ENCODE measurements around the gene UBC.
"Not testable (repeated sequence)": the region's sequence is repeated elsewhere in the genome, so short reads cannot be mapped to it uniquely, and the experiment has no call there.

UBC gene

DNA sequence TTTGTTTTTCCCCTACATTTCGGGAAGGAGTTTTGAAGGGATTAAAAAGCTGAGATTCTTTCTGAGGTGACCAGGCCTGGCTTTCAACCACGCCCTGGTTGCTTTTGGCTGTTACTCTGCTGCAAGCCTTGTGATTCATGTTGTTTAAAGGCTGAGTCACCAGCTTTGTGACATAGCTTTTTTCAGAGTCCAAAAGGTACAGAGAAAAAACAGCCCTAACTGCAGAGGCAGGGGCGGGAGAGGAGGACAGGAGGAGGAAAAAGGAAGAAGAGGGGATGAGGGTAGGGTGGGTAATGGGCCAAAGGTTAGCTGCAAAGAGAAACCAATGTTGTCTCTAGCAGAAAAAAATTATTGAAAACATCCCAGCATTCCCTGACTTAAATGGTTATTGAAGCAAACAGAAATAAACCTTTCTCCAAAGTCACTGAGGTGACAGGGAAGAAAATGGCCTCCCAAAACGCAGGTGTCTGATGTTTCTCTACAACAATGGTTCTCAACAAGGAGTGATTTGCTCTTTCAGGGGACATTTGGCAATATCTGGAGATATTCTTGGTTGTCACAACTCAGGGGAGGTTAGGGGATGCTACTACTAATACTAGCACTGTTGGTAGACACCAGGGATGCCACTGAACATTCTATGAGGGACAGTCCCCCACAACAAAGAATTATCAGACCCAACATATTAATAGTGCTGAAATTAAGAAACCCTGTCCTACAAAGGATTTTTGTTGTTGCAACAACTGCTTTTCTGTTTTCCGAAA, 2.1 kb upstream of the UBC start:
- Histone ChIP-seq H3K27me3 (no peaks in the 10 kb centered on the region), H3K4me3 (peak overlapping the region; percentile 98), H3K36me3 (peaks cover 20% of the 10 kb centered on the region), H3K9ac (peak overlapping the region; percentile 100), H3K27ac (peak overlapping the region; percentile 100), H3K9me3 (no peaks in the 10 kb centered on the region), H4K20me1 (peaks cover 27% of the 10 kb centered on the region), H3K4me2 (peak overlapping the region; percentile 95), H3K4me1 (peaks cover 70% of the 10 kb centered on the region)
- no peak for TF ChIP-seq Cebpa-rat (IDR thresholded peaks at IDR 0.05)

DNA sequence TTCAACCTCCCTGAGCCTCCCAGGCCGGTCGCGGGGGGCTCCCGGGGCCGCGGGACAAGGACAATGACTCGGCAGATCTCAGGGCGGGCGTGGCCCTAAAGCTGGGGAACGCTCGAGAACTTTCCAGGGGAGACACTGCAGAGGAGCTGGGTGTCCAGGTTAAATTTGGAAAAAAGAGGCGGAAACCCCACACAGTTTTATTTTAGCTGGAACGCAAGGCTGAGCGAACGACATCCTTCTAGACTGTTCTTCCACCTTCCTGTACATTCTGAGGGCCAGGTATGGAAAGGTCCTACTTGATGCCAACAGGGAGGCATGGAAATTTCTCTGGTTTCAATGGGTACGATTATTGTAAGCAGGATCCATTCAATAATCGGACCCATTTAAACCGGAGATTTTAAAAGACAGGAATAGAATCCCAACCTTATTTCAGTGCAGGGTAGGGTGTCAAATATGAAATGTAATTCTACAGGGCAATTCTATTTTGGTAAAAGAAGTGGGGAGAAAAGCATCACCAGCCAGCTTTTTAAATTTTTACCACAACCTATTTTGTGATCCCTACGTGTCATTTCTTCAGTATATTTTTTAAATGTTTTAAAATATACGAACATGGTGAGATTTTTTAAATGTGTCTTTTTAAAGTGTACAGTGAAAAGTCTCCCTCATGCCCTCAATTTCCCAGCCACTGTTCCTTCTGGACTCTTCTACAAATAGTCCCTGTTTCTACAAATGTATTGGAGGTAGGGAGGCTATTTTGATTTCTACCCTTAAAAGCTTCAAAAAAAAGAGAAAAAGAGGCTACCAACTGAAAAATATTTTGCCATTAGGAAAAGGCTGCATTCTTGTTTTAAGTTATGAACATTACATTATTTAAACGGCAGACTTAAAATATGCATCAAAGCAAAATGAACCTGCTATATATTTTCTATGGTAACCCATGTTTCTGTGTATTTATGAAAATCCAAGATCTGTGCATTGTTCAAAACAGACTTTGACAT, 1.1 kb upstream of the UBC start:
- no peak for TF ChIP-seq Cebpa-rat (IDR thresholded peaks at IDR 0.05)
- Histone ChIP-seq H3K36me3 (peaks cover 30% of the 10 kb centered on the region), H3K9me3 (no peaks in the 10 kb centered on the region), H3K4me2 (peak overlapping the region; percentile 95), H3K27ac (peak overlapping the region; percentile 100), H4K20me1 (peaks cover 37% of the 10 kb centered on the region), H3K9ac (peak overlapping the region; percentile 100), H3K27me3 (no peaks in the 10 kb centered on the region), H3K4me3 (peak overlapping the region; percentile 98), H3K4me1 (peaks cover 72% of the 10 kb centered on the region)

DNA sequence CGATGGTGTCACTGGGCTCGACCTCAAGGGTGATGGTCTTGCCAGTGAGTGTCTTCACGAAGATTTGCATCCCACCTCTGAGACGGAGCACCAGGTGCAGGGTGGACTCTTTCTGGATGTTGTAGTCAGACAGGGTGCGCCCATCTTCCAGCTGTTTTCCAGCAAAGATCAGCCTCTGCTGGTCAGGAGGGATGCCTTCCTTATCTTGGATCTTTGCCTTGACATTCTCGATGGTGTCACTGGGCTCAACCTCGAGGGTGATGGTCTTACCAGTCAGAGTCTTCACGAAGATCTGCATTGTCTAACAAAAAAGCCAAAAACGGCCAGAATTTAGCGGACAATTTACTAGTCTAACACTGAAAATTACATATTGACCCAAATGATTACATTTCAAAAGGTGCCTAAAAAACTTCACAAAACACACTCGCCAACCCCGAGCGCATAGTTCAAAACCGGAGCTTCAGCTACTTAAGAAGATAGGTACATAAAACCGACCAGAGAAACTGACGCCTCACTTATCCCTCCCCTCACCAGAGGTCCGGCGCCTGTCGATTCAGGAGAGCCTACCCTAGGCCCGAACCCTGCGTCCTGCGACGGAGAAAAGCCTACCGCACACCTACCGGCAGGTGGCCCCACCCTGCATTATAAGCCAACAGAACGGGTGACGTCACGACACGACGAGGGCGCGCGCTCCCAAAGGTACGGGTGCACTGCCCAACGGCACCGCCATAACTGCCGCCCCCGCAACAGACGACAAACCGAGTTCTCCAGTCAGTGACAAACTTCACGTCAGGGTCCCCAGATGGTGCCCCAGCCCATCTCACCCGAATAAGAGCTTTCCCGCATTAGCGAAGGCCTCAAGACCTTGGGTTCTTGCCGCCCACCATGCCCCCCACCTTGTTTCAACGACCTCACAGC, 717 bp downstream of the UBC start:
- no peak for TF ChIP-seq Cebpa-rat (IDR thresholded peaks at IDR 0.05)
- H4K20me1 ChIP-seq = peaks cover 55% of the 10 kb centered on the region
- H3K27me3 ChIP-seq = no peaks in the 10 kb centered on the region
- H3K36me3 ChIP-seq = peaks cover 32% of the 10 kb centered on the region
- peaks cover 60% of the 10 kb centered on the region for H3K4me1 ChIP-seq
- H3K27ac ChIP-seq = peak overlapping the region; percentile 100
- peak overlapping the region; percentile 100 for H3K9ac ChIP-seq
- H3K4me3 ChIP-seq = peak overlapping the region; percentile 98
- H3K4me2 ChIP-seq = peak overlapping the region; percentile 95
- H3K9me3 ChIP-seq = no peaks in the 10 kb centered on the region

DNA sequence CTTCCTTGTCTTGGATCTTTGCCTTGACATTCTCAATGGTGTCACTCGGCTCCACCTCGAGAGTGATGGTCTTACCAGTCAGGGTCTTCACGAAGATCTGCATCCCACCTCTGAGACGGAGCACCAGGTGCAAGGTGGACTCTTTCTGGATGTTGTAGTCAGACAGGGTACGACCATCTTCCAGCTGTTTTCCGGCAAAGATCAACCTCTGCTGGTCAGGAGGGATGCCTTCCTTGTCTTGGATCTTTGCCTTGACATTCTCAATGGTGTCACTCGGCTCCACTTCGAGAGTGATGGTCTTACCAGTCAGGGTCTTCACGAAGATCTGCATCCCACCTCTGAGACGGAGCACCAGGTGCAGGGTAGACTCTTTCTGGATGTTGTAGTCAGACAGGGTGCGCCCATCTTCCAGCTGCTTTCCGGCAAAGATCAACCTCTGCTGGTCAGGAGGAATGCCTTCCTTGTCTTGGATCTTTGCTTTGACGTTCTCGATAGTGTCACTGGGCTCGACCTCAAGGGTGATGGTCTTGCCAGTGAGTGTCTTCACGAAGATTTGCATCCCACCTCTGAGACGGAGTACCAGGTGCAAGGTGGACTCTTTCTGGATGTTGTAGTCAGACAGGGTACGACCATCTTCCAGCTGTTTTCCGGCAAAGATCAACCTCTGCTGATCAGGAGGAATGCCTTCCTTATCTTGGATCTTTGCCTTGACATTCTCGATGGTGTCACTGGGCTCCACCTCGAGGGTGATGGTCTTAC, 1.7 kb downstream of the UBC start:
- not testable (repeated sequence) for H3K27ac ChIP-seq, H3K9ac ChIP-seq, H3K9me3 ChIP-seq, H3K27me3 ChIP-seq
- H3K4me3 ChIP-seq = peak overlapping the region; percentile 98; the same call in 1 of the 2 replicates
- H4K20me1 ChIP-seq = peaks cover 64% of the 10 kb centered on the region
- peaks cover 32% of the 10 kb centered on the region for H3K36me3 ChIP-seq
- peak overlapping the region; percentile 95 for H3K4me2 ChIP-seq
- peaks cover 50% of the 10 kb centered on the region for H3K4me1 ChIP-seq

DNA sequence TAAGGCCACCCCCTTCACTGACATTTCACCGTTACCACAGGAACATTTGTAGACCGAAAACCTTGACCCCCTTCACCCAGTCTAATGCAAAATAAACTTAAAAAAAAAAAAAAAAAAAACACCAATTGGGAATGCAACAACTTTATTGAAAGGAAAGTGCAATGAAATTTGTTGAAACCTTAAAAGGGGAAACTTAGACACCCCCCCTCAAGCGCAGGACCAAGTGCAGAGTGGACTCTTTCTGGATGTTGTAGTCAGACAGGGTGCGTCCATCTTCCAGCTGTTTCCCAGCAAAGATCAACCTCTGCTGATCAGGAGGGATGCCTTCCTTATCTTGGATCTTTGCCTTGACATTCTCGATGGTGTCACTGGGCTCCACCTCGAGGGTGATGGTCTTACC, 2.9 kb downstream of the UBC start:
- Histone ChIP-seq H3K4me2 (peak overlapping the region; percentile 48), H4K20me1 (peaks cover 64% of the 10 kb centered on the region), H3K36me3 (peaks cover 32% of the 10 kb centered on the region), H3K4me1 (peaks cover 51% of the 10 kb centered on the region)
- not testable (repeated sequence) for H3K9me3 ChIP-seq, H3K27me3 ChIP-seq, H3K4me3 ChIP-seq, H3K27ac ChIP-seq, H3K9ac ChIP-seq

DNA sequence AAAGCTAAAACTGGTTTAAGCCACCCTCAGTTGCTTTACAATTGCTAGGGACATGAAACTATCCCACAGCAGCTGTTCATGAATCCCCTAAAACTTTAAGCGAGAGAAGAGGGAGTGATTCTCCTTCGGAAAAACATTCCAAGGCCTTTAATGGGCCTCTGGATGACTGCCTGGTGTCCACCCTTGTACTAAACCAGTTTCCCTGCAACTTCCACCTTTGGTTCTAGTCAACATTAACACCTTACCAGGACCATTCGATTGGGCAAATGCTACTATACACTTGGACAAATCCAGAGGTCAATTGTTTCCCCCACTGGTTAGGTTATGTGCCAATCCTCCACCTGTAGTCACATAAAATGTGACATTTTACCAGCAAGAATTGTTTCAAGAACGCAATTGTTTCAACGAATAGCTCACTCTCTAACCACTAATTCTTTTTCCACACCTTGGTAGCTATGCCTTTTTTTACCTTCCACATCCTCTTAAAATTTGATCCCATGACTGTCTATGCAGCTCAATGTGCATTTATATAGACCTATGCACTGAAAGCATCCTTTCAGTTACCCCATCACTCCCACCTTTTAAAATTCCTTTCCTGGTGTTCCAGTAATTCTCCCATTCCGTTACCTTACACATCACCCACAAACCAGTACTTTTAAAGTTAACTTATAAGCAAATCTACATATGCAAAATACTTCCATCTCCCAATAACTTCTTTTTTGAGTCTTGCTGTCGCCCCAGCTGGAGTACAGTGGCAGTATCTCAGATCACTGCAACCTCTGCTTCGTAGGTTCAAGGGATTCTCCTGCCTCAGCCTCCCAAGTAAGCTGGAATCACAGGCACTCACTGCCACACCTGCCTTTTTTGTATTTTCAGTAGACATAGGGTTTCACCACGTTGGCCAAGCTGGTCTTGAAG, 3.6 kb downstream of the UBC start:
- TF ChIP-seq Cebpa-rat (IDR thresholded peaks at IDR 0.05) = no peak
- H3K4me1 ChIP-seq = peaks cover 48% of the 10 kb centered on the region
- peak overlapping the region; percentile 48 for H3K4me2 ChIP-seq
- no peak overlapping the region for H3K4me3 ChIP-seq
- H3K27ac ChIP-seq = no peak overlapping the region
- no peak overlapping the region for H3K9ac ChIP-seq
- peaks cover 64% of the 10 kb centered on the region for H4K20me1 ChIP-seq
- H3K27me3 ChIP-seq = no peaks in the 10 kb centered on the region
- H3K9me3 ChIP-seq = no peaks in the 10 kb centered on the region
- peaks cover 32% of the 10 kb centered on the region for H3K36me3 ChIP-seq

DNA sequence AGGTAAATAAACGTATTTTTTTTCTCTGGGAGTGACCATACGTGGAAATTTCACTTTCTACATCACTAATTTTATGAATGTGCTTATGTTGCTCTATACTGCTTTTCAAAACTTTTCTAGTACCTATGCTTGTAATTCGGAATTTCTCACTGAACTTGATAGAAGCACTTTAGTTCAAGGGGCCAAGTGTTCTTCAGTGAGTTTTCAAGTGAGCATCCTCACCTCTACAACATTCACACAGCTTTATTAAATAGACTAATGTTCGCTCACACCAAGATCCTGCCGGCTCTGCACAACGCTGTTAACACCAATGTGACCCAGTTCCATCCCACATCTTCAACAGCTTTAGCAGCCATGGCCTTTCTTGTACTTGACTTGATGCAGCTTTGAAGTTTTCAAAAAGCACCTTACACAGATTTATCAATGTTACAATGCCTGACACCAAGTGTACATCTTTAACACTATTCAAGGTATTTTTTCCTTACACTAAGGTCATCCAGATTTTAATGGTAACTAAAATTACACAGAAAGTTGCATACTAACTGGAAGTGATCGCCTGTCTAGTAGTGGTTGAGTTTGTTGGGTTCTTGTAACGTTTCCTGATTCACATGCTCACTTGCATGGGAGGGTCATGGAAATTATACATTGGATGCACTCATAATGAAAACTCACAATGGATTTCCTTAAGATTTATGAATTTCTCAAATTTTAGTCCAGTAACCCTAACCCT, 4.5 kb downstream of the UBC start:
- Histone ChIP-seq H3K9ac (no peak overlapping the region), H3K36me3 (peaks cover 32% of the 10 kb centered on the region), H3K27me3 (no peaks in the 10 kb centered on the region), H3K4me3 (no peak overlapping the region), H3K9me3 (no peaks in the 10 kb centered on the region), H3K4me1 (peaks cover 41% of the 10 kb centered on the region), H4K20me1 (peaks cover 64% of the 10 kb centered on the region), H3K27ac (no peak overlapping the region), H3K4me2 (peak overlapping the region; percentile 48)
- TF ChIP-seq Cebpa-rat (IDR thresholded peaks at IDR 0.05) = no peak
